ENCODE measurements around the gene RASD1. TPM values are rescaled to one million over a fixed set of nuclear protein-coding genes. Genes with fewer than 3 reads are reported as not detected.

The RASD1 gene
- total and polyA plus RNA-seq, 2 experiments from 2014 or later, result 23.5 to 46.9 TPM

DNA sequence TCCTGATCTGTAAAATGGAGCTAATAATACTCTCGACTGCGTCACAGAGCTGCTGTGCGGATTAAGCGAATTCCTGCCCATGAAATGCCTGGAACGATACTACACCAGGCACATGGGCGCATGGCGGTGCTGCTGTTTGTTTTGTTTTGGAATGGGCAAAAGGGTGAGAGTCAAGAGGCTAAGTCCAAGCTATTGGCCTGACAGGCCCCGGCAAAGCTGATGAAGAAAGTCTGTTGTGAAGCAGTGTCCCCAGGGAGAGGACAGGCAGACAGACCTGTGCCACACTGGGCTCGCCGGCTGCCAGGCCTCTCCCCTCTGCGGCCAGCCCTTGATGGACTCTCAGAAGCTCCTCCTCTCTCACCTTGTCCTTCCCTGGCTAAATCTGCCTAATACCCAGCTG lies 31.3 kb upstream of the RASD1 start:
- H3K4me2 ChIP-seq, result no peak overlapping the region
- H3K9me3 ChIP-seq (ENCODE audit: low read depth), result no peaks in the 10 kb centered on the region
- TF ChIP-seq EZH2 (IDR thresholded peaks at IDR 0.05; ENCODE audit: borderline replicate concordance), result no peak
- H3K27me3 ChIP-seq, result no peaks in the 10 kb centered on the region
- no peak overlapping the region for H3K4me3 ChIP-seq
- DNase-seq (ENCODE audit: low spot score), result no peak
- no peak overlapping the region for H2AFZ ChIP-seq
- no peaks in the 10 kb centered on the region for H4K20me1 ChIP-seq (ENCODE audit: insufficient read depth, poor library complexity, severe bottlenecking)
- H3K79me2 ChIP-seq, result peaks cover 6% of the 10 kb centered on the region
- H3K9me2 ChIP-seq (replicated peaks; ENCODE audit: insufficient read depth), result no peaks in the 10 kb centered on the region
- 92% methylated on average over 11 of the region's 11 CpGs for WGBS (ENCODE audit: low lambda C conversion rate, missing lambda C conversion rate)
- H3K27ac ChIP-seq, result no peak overlapping the region
- H3K4me1 ChIP-seq (ENCODE audit: insufficient read depth), result peaks cover 6% of the 10 kb centered on the region
- H3K36me3 ChIP-seq (replicated peaks; ENCODE audit: insufficient read depth, low read depth), result no peaks in the 10 kb centered on the region

GRCh38 chr17:17526369-17526768 lies 30.2 kb upstream of the RASD1 start:
- DNase-seq (ENCODE audit: low spot score), result no peak
- H3K36me3 ChIP-seq (replicated peaks; ENCODE audit: insufficient read depth, low read depth), result no peaks in the 10 kb centered on the region
- no peaks in the 10 kb centered on the region for H4K20me1 ChIP-seq (ENCODE audit: insufficient read depth, poor library complexity, severe bottlenecking)
- WGBS (ENCODE audit: low lambda C conversion rate, missing lambda C conversion rate), result 86% methylated on average over 14 of the region's 14 CpGs
- no peak overlapping the region for H3K4me3 ChIP-seq
- no peaks in the 10 kb centered on the region for H3K27me3 ChIP-seq
- H3K79me2 ChIP-seq, result peaks cover 6% of the 10 kb centered on the region
- no peaks in the 10 kb centered on the region for H3K9me3 ChIP-seq (ENCODE audit: low read depth)
- H3K4me2 ChIP-seq, result no peak overlapping the region
- no peak overlapping the region for H3K27ac ChIP-seq
- TF ChIP-seq EZH2 (IDR thresholded peaks at IDR 0.05; ENCODE audit: borderline replicate concordance) (no peak), CTCF (IDR thresholded peaks at IDR 0.05; ENCODE audit: poor library complexity) (no peak), EZH2phosphoT487 (IDR thresholded peaks at IDR 0.05; ENCODE audit: low read depth, severe bottlenecking, unreplicated experiment) (no peak)
- H2AFZ ChIP-seq, result no peak overlapping the region
- no peaks in the 10 kb centered on the region for H3K9me2 ChIP-seq (replicated peaks; ENCODE audit: insufficient read depth)
- peaks cover 6% of the 10 kb centered on the region for H3K4me1 ChIP-seq (ENCODE audit: insufficient read depth)

- DNase-seq (ENCODE audit: low spot score), result no peak
- no peaks in the 10 kb centered on the region for H3K9me3 ChIP-seq (ENCODE audit: low read depth)
- no peaks in the 10 kb centered on the region for H4K20me1 ChIP-seq (ENCODE audit: insufficient read depth, poor library complexity, severe bottlenecking)
- 86% methylated on average over 6 of the region's 6 CpGs for WGBS (ENCODE audit: low lambda C conversion rate, missing lambda C conversion rate)
- no peaks in the 10 kb centered on the region for H3K27me3 ChIP-seq
- no peaks in the 10 kb centered on the region for H3K36me3 ChIP-seq (replicated peaks; ENCODE audit: insufficient read depth, low read depth)
- no peak overlapping the region for H3K4me2 ChIP-seq
- H3K27ac ChIP-seq, result no peak overlapping the region
- no peaks in the 10 kb centered on the region for H3K9me2 ChIP-seq (replicated peaks; ENCODE audit: insufficient read depth)
- TF ChIP-seq EZH2 (IDR thresholded peaks at IDR 0.05; ENCODE audit: borderline replicate concordance), result no peak
- TF ChIP-seq EZH2phosphoT487 (IDR thresholded peaks at IDR 0.05; ENCODE audit: low read depth, severe bottlenecking, unreplicated experiment), result no peak
- H3K4me1 ChIP-seq (ENCODE audit: insufficient read depth), result peaks cover 6% of the 10 kb centered on the region
- H2AFZ ChIP-seq, result no peak overlapping the region
- peaks cover 6% of the 10 kb centered on the region for H3K79me2 ChIP-seq
- no peak overlapping the region for H3K4me3 ChIP-seq
Measured at GRCh38 chr17:17525956-17526355, 29.8 kb upstream of the RASD1 start.

- no peak for DNase-seq (ENCODE audit: low spot score)
- H3K36me3 ChIP-seq (replicated peaks; ENCODE audit: insufficient read depth, low read depth), result no peaks in the 10 kb centered on the region
- peaks cover 6% of the 10 kb centered on the region for H3K4me1 ChIP-seq (ENCODE audit: insufficient read depth)
- H3K9me3 ChIP-seq (ENCODE audit: low read depth), result no peaks in the 10 kb centered on the region
- no peak overlapping the region for H3K27ac ChIP-seq
- no peaks in the 10 kb centered on the region for H3K27me3 ChIP-seq
- no peak overlapping the region for H3K4me2 ChIP-seq
- H3K79me2 ChIP-seq, result peaks cover 6% of the 10 kb centered on the region
- no peaks in the 10 kb centered on the region for H4K20me1 ChIP-seq (ENCODE audit: insufficient read depth, poor library complexity, severe bottlenecking)
- no peaks in the 10 kb centered on the region for H3K9me2 ChIP-seq (replicated peaks; ENCODE audit: insufficient read depth)
- no peak overlapping the region for H2AFZ ChIP-seq
- TF ChIP-seq EZH2 (IDR thresholded peaks at IDR 0.05; ENCODE audit: borderline replicate concordance), result no peak
- TF ChIP-seq CTCF (IDR thresholded peaks at IDR 0.05; ENCODE audit: poor library complexity), result no peak
- no peak for TF ChIP-seq EZH2phosphoT487 (IDR thresholded peaks at IDR 0.05; ENCODE audit: low read depth, severe bottlenecking, unreplicated experiment)
- WGBS (ENCODE audit: low lambda C conversion rate, missing lambda C conversion rate), result 94% methylated on average over 15 of the region's 15 CpGs
- no peak overlapping the region for H3K4me3 ChIP-seq
Measured at GRCh38 chr17:17525311-17525710, 29.1 kb upstream of the RASD1 start.
